ENCODE data around the gene P2RY8.
"Not testable (repeated sequence)": the region's sequence is repeated elsewhere in the genome, so short reads cannot be mapped to it uniquely, and the experiment has no call there.

P2RY8 gene, protein sequence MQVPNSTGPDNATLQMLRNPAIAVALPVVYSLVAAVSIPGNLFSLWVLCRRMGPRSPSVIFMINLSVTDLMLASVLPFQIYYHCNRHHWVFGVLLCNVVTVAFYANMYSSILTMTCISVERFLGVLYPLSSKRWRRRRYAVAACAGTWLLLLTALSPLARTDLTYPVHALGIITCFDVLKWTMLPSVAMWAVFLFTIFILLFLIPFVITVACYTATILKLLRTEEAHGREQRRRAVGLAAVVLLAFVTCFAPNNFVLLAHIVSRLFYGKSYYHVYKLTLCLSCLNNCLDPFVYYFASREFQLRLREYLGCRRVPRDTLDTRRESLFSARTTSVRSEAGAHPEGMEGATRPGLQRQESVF

DNA sequence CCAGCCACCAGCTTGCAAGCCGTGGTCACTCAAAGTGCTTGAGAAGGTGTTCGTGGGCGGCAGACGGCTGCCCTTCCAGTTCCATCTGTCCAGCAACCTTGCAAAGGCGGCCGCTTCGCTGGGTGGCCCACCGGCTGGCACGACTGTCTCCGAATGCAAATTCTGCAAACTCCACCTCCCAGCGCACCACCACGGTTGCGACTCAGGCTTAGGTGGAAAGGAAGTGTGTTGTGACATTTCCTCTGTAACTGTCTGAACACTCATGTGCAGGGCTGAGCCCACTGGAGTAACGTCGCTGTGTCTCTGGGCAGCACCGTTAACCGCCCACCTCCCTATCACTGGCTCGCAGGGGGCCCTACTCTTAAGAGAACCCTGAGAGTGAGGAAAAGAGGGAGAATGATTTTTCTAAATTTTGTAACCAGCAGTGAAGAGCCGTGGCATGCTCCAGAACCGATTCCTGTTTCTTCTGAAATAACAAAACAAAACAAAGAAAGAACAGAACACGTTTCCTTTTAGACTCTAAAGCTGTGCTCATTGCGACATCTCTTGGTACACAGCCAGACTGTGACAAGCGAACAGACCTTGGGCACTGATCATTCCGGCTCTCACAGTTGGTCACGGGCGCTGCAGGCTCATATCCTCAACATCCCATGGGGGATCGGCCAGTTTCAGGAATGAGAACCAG is at the start of gene P2RY8:
TSS of gene P2RY8 (minus strand) at position 155 of the 685 bp plus-strand sequence. CDS start 70,627 bp downstream, outside the sequence.
- peak; percentile 51 for DNase-seq

DNA sequence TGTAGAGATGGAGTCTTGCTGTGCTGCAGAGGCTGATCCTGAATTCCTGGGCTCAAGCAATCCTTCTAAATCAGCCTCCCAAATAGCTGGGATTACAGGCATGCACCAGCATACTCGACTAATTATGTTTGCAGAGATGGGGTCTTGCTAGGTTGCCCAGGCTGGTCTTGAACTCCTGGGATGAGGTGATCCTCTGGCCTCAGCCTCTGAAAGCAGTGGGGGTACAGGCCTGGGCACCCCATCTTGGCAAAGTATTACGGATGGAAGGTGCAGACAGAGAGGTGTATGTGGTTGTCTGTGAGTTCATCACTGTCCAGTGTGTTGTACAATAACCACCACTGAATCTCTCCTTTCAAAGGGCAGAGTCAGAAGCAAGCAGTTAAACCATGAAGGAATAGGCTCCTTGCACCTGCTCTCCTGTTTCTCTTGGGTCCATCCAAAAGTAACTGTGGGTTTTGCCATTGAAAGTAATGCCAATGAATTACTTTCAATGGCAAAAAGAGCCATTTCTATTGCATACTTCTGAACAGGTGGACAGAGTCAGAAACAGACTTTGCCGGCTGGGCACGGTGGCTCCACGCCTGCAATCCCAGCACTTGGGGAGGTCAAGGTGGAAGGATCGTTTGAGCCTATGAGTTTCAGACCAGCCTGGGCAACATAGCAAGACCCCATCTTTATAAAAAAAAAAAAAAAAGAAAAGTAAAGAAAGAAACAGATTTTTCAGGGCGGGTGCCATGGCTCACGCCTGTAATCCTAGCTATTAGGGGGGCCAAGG is 47.4 kb upstream of the P2RY8 start:
- DNase-seq: no peak

DNA sequence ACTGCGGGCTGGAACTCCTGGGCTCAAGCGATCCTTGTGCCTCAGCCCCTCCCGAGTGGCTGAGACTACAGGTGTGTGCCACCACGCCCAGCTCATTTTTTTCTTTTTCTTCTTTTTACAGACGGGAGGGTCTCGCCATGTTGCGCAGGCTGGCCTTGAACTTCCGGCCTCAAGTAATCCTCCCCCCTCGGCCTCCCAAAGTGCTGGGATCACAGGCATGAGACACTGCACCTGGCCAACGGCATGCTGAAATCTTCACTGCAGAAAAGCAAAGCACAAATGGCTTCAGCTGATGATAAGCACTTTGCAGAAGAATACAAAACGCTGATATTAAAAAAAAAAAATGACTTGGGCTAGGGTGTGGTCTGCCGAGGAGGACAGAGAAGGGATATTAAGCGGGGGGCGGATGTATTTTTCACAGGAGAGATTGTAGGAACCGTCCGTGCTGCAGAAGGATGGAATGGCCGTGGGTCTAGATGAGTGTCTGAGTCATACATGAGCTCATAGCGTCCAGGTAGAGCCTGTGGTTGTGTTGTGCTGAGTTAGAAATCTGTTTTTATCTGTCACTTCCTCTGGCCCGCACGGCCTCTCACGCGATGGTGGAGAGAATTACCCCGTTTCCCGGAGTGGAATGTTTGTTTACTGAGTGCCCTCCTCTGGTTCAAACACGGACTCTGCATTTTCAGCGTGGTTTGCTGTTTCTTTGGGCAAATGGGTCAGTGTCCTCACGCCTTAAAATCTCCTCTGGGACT is 45.9 kb upstream of the P2RY8 start:
- peak; percentile 32 for DNase-seq

DNA sequence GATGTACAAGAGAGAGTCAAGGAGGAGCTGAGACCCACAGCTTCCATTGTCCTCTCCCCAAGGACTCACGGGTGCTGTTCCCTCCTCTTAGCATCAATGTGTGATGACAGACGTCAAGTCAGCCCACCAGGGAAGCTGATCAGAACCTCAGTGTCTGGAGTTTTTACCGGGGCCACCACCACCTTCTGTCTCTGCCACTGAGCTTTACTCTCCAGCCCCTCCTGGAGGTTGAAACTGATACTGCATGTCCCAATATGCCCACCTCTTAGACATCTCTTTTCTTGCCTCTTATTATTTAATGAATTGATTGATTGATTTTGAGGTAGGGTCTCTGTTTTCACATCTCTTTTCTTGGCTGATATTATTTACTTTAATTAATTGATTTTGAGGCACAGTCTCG is 44.1 kb upstream of the P2RY8 start:
- DNase-seq: peak; percentile 32

DNA sequence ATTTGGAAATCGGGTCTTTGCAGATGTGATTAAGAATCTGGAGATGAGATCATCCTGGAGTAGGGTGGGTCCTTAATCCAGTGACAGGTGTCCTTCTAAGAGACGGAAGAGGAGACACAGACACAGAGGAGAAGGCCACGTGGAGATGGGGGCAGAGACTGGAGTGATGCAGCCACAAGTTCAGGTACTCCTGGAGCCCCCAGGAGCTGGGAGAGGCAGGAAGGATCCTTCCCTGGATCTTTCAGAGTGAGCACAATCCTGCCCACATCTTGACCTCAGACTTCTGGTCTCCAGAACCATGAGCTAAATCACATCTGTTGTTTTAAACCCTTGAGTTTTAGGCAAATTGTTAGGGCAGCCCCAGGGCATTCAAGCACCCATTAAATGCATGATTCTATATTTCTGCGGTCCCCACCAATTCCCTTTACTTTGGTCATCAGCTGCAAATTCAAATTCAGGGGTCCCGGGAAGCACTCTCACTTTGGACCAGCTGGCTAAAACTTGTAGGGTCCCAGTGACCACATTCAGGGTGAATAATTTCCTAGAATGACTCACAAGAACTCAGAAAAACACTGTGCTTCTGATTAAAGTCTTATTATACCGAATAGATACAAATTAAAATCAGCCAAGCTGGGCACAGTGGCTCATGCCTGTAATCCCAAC is 41.7 kb upstream of the P2RY8 start:
- DNase-seq: no peak

DNA sequence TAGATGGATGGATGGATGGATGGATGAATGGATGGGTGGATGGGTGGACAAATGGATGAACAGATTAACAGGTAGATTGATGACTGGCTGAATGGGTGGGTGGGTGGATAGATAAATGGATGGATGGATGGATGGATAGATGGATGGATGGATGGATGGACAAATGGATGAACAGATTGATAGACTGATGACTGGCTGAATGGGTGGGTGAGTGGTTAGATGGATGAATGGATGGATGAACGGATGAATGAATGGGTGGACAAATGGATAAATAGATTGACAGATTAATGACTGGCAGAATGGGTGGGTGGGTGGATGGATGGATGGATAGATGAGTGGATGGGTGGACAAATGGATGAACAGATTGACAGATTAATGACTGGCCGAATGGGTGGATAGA is 40.9 kb upstream of the P2RY8 start:
- no peak for DNase-seq

DNA sequence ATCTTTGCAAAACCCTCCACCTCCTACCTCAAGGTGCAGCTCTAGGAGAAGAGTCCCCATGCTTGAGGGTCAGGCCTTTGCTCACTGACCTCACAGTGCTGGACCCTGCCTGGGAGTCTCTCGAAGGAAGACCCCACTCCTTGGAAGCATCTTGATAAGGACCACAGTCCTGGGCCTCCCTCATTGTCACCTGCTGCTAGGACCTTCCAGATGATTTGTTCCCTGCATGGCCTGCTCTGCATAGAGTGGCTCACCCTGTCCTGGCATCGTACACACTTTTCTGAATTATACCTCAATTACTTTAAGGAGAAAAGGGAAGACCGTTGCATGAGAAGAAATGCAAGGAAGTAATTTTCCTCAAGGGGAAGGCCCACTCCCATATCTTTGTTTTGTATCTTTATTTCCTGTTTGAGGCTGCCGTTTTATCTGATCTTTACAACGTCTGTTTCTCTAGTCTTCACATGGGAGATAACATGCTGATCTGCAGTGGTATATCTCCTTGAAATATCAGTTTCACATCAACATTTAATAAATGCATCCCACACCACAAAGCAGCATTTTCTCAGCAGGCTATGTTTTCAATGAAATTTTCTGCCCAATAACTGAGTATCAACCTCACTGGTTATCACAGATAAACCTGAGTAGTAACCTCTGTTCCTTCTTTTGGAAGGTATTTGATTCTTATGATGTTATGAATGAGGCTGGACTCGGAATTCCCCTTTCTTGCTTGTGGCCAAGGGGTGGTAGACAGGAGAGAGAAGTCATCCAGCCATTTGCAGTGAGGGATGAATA is 39.4 kb upstream of the P2RY8 start:
- DNase-seq: no peak

DNA sequence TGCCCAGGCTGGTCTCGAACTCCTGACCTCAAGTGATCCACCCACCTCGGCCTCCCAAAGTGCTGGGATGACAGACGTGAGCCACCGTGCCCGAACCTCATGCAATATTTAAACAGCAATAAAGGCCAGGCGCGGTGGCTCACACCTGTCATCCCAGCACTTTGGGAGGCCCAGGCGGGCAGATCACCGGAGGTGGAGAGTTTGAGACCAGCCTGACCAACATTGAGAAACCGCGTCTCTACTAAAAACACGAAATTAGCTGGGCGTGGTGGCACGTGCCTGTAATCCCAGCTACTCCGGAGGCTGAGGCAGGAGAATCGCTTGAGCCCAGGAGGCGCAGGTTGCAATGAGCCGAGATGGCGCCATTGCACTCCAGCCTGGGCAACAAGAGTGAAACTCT is 37.2 kb upstream of the P2RY8 start:
- not testable (repeated sequence) for DNase-seq

DNA sequence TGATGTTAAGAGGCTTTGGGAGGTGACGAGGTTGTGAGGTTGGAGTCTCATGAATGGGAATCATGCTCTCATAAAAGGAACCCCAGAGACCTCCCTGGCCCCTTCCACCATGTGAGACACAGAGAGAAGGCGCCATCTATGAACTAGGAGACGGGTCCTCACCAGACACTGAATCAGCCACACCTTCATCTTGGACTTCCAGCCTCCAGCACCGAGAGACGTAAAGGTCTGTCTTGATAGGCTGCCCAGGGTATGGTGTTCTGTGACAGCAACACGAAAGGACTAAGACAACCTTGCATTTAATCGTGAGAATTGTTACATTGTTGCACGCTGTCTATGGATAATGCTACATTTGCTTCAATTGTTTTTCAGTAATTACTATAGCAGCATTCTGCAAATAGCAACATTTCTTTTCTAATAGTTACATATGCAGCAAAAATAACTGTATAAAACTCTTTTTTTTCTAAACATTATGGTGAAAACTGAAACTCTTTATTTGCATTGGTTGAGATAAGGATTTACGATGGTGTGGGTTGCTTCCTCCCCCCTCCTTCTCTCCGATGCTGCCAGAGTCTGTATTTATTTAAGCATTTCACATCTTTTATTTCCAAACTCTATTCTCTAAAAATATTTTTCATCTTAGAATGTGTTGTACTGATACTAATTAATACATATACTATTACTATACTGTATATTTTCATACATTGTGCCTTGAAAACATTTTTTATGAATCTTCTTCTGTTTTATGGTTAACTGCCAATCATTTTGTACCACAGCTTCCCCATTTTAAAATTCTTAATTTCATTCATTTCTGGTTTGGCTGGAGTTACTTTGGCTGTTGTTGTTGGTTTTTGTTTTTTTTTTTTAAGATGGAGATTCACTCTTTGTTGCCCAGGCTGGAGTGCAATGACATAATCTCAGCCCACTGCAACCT is 28.0 kb upstream of the P2RY8 start:
- DNase-seq: no peak

DNA sequence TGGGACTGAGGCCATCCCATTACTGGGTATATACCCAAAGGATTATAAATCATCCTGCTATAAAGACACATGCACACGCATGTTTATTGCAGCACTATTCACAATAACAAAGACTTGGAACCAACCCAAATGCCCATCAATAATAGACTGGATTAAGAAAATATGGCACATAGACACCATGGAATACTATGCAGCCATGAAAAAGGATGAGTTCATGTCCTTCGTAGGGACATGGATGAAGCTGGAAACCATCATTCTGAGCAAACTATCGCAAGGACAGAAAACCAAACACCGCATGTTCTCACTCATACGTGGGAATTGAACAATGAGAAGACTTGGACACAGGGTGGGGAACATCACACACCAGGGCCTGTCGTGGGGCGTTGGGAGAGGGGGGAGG is 27.1 kb upstream of the P2RY8 start:
- not testable (repeated sequence) for DNase-seq

DNA sequence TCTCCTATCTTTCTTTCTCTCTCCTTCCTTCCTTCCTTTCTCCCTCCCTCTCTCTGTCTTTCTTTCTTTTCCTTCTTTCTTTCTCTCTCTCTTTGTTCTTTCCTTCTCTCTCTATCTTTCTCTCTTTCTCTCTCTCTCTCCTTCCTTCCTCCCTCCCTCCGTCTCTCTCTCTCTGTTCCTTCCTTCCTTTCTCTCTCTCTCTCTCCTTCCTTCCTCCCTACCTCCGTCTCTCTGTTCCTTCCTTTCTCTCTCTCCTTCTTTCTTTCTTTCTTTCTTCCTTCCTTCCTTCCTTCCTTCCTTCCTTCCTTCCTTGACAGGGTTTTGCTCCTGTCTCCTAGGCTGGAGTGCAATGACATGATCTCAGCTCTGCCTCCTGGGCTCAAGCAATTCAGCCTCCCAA is 24.2 kb upstream of the P2RY8 start:
- DNase-seq: no peak

DNA sequence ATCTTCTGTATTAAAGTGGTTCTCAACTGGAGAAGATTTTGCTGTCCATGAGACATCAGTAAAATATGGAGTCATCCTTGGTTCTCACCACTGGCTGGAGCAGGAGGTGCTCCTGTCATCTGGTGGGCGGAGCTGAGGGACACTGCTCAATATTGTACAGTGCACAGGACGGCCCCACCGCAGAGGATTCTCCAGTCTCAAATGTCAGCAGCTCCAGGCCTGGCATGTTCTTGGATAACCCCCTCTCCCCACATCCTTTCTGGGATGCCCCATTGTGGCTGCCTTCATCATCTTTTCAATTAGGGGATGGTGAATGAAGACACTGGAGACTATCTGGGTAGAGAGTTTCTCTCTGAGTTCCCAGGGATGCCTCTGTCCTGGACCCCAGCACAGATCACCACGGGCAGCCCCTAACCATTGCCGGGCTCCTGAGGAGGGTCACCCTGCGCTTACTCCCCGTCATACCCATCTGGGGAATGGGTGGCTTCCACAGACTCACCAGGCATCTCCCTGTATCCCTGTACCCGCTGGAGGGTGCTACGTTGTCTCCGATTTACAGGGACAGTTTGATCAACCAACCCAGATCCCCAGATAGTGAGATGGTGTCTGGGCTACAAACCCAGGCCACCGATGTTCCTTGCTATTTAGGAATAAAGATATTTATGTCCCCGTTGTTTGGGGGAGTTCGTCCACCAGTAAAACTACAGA is 21.9 kb upstream of the P2RY8 start:
- DNase-seq: no peak

DNA sequence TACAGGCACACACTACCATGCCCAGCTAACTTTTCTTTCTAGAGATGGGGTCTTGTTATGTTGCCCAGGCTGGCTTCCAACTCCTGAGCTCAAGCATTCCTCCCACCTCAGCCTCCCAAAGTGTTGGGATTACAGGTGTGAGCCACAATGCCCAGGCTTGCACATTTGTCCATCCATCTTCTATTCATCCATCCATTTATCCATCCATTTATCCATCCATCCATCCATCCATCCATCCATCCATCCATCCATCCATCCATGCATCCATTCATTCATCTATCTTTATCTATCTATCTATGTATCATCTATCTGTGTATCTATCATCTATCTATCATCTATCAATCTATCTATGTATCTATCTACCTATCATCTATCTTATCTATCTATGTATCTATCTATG is 20.5 kb upstream of the P2RY8 start:
- not testable (repeated sequence) for DNase-seq

DNA sequence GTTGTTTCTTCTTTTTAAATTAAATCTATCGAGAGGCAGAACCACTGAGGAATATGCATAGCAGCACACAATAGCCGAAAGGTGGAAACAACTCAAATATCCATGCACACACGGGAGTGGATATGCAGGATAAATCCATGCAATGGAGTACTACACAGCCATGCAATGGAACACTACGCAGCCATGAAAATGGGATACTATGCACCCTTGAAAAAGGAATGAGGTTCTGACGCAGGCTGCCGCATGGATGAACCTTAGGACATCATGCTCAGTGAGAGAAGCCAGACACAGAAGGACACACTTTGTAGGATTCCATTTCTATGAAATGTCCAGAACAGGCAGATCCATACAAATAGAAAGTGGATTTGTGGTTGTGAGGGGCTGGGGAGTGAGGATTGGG is 18.4 kb upstream of the P2RY8 start:
- DNase-seq: no peak

DNA sequence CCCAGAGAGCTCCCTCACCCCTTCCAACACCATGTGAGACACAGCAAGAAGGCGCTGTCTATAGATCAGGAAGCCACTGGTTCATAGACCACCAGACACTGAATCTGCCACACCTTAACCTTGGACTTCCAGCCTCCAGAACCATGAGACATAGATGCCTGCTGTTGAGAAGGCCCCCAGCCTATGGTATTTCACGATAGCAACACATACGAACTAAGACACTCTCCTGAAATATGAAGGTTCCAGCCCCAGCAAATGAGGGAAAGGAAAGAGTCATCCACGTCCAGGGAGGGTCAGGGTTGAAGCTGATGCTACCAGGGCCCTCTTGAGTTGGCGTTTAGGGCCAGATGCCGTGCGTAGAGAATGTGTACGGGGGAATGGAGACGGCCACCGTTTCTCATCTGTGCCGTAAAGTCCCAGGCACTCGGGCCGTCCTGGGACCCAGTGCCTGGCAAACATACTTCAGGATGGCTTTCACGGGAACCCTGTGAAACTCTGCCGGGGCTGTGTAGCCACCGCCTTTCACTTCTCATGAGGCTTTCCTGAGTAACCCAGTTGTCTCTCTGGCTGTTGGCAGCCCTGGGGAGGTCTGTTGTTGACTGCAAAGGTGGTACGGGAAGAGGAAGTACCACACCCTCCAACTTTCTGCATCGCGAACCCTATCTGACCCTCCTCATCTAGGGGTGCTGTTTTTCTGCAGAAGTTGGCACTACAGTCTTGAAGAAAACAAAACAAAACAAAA is 17.7 kb upstream of the P2RY8 start:
- DNase-seq: no peak

DNA sequence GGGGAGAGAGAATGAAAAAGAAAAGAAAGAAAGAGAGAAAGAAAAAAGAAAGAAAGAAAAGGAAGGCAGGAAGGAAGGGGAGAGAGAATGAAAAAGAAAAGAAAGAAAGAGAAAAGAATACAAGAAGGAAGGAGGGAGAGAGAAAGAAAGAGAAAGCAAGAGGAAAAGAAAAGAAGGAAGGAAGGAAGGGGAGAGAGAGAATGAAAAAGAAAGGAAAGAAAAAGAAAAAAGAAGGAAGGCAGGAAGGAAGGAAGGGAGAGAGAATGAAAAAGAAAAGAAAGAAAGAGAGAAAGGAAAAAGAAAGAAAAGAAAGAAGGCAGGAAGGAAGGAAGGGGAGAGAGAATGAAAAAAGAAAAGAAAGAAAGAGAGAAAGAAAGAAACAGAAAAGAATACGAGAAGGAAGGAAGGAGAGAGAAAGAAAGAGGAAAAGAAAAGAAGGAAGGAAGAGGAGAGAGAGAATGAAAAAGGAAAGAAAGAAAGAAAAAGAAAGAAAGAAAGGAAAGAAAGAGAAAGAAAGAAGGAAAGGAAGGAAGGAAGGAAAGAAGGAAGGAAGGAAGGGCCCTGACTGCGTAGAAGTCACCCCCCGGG is 15.1 kb upstream of the P2RY8 start:
- DNase-seq: no peak

DNA sequence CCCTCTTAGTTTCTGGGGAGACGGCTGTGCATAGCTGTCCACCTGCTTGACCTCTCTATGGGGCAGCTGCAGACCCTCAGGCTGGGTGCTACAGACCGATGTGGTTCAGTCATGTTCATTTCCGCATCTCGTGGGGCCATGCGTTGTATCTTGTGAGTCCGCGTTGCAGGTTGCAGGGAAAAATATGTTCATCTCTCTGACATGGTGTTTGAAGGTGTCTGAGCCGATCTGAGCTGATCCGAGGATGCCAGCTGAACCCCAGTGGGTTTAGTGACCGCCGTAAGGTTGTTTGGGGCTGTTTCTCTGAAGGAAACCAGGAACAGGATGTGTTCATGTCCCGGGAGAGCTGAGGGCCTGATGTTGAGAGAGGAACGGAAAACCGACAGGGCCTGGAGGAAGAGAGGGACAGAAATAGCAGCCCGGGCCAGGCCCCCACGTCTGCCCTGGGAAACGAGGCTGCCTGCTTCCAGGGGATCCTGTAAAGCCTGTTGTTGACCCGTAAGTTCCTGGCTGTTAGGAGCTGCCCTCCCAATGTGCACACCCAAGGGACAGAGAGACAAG is 9.8 kb upstream of the P2RY8 start:
- no peak for DNase-seq

DNA sequence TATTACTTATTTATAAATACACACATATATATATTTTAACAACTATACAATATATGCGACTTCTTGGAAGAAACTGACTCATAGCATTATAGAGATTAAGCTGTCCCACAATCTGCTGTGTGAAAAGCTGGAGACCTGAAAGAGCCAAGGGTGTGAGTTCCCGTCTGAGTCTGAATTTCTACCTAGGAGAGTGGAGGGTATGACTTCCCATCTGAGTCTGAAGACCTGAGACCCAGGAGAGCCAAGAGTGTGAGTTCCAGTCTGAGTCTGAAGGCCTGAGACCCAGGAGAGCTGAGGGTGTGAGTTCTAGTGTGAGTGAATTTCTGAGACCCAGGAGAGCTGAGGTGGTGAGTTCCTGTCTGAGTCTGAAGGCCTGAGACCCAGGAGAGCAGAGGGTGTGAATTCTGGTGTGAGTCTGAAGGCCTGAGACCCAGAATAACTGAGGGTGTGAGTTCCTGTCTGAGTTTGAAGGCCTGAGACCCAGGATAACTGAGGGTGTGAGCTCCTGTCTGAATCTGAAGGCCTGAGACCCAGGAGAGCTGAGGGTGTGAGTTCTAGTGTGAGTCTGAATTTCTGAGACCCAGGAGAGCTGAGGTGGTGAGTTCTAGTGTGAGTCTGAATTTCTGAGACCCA is 8.9 kb upstream of the P2RY8 start:
- DNase-seq: no peak
